HEK293 (cell line): ENCODE results near the gene MAPRE3.
A peak's percentile ranks its signal among the peaks of the same experiment; 100 is the strongest.

Experiments
- CTCF ChIP-seq: fragments of 450-650 bp; formaldehyde crosslinking; IDR thresholded peaks from 2 replicates; pipeline ENCODE4 v1.5.1; 2016; ENCODE audit warnings: missing biosample characterization, missing genetic modification characterization
- ELK4 ChIP-seq: IDR thresholded peaks from 2 replicates; pipeline ENCODE4 v1.6.1; 2011; ENCODE audit warnings: mild to moderate bottlenecking, low read depth, low read length, borderline replicate concordance
- KLF9 ChIP-seq: fragments of 450-650 bp; formaldehyde crosslinking; IDR thresholded peaks from 2 replicates; pipeline ENCODE4 v1.5.1; 2016; ENCODE audit warnings: missing biosample characterization, missing genetic modification characterization, low read depth
- PRDM1 ChIP-seq: fragments of 450-650 bp; formaldehyde crosslinking; IDR thresholded peaks from 2 replicates; pipeline ENCODE4; 2016; ENCODE audit warnings: missing biosample characterization, missing genetic modification characterization
- TCF7L2 ChIP-seq: IDR thresholded peaks from 2 replicates; pipeline ENCODE4 v1.6.1; 2011; ENCODE audit warnings: low read depth, mild to moderate bottlenecking, inconsistent platforms, low read length, moderate library complexity, borderline replicate concordance
- TSHZ1 ChIP-seq: fragments of 450-650 bp; formaldehyde crosslinking; IDR thresholded peaks from 2 replicates; pipeline ENCODE4 v1.5.1; 2016; ENCODE audit warnings: missing biosample characterization, missing genetic modification characterization, borderline replicate concordance
- ZNF157 ChIP-seq: fragments of 450-650 bp; formaldehyde crosslinking; IDR thresholded peaks from 2 replicates; pipeline ENCODE4 v1.5.1; 2016; ENCODE audit warnings: missing biosample characterization, missing genetic modification characterization
- ZNF211 ChIP-seq: fragments of 450-650 bp; formaldehyde crosslinking; IDR thresholded peaks from 2 replicates; pipeline ENCODE4 v1.5.1; 2016; ENCODE audit warnings: low read depth, missing biosample characterization, missing genetic modification characterization
- ZNF311 ChIP-seq: fragments of 450-650 bp; formaldehyde crosslinking; IDR thresholded peaks from 2 replicates; pipeline ENCODE4 v1.5.1; 2017; ENCODE audit warnings: missing biosample characterization, missing genetic modification characterization, borderline replicate concordance
- ZNF555 ChIP-seq: fragments of 450-650 bp; formaldehyde crosslinking; conservative IDR thresholded peaks from 2 replicates; pipeline ENCODE4 v1.5.1; 2017; ENCODE audit warnings: missing biosample characterization, mild to moderate bottlenecking, missing genetic modification characterization, inconsistent platforms
- ZNF785 ChIP-seq: fragments of 450-650 bp; formaldehyde crosslinking; IDR thresholded peaks from 2 replicates; pipeline ENCODE4 v1.5.1; 2016; ENCODE audit warnings: missing biosample characterization, missing genetic modification characterization
- ZNF792 ChIP-seq: fragments of 450-650 bp; formaldehyde crosslinking; IDR thresholded peaks from 2 replicates; pipeline ENCODE4 v1.5.1; 2016; ENCODE audit warnings: missing biosample characterization, missing genetic modification characterization
- TF ChIP-seq, protein P1 (sequence below): fragments of 450-650 bp; formaldehyde crosslinking; IDR thresholded peaks from 2 replicates; pipeline ENCODE4 v1.5.1; 2016; ENCODE audit warnings: missing biosample characterization, missing genetic modification characterization

DNA sequence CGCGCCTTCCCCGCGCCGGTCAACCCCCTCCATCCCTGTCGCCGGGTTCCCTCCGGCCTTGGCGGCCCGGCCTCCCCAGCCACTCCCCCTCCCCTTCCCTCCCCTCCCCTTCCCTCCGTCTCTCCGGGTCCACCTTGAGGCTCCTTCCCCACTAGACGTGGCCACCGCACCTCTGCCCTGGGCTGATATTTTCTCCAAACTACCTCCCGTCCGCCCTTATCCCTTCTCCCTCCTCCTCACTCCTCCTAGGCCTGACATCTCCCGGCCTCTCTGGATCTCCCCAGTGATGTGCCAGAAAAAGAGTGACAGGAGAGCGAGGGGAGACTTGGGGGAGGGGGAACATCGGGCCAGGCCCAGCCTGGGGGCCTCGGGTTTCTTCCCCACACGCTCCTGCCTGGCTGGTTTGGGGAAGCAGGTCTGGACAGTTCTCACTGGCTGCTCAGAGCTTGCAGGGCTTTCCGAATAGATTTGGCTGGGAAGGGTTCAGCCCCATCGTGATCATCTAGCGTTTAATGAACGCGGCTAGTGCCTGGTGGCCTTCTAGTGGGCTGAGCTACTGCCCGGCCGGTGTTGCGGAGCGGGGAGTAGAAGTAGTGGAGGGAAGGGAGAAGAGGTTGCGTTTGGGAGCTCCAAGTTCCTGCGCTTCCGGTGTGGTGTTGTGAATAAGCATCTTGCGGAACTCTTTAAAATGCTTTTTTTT, 641 bp downstream of the MAPRE3 start:
- no peak for TF ChIP-seq CTCF (tag by site-specific recombination)
- TF ChIP-seq ZNF785 (tag by site-specific recombination): no peak
- no peak for TF ChIP-seq ZNF555 (tag by site-specific recombination)
- TF ChIP-seq TCF7L2: no peak
- TF ChIP-seq ZNF792: no peak
- no peak for TF ChIP-seq TSHZ1 (tag by site-specific recombination)
- TF ChIP-seq ZNF157 (tag by site-specific recombination): no peak
- TF ChIP-seq KLF9 (tag by site-specific recombination): peak; percentile 20; the same call in 1 of the 2 replicates
- no peak for TF ChIP-seq ELK4
- TF ChIP-seq ZNF311 (tag by site-specific recombination): no peak
- no peak for TF ChIP-seq ZNF211 (tag by site-specific recombination)
- no peak for TF ChIP-seq PRDM1 (tag by site-specific recombination)
- TF ChIP-seq, protein P1, sequence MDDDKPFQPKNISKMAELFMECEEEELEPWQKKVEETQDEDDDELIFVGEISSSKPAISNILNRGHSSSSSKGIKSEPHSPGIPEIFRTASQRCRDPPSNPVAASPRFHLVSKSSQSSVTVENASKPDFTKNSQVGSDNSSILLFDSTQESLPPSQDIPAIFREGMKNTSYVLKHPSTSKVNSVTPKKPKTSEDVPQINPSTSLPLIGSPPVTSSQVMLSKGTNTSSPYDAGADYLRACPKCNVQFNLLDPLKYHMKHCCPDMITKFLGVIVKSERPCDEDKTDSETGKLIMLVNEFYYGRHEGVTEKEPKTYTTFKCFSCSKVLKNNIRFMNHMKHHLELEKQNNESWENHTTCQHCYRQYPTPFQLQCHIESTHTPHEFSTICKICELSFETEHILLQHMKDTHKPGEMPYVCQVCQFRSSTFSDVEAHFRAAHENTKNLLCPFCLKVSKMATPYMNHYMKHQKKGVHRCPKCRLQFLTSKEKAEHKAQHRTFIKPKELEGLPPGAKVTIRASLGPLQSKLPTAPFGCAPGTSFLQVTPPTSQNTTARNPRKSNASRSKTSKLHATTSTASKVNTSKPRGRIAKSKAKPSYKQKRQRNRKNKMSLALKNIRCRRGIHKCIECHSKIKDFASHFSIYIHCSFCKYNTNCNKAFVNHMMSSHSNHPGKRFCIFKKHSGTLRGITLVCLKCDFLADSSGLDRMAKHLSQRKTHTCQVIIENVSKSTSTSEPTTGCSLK (tag by site-specific recombination): no peak
